Measurements from ENCODE around the gene ZNF451. TPM values are rescaled to one million over a fixed set of nuclear protein-coding genes. Genes with fewer than 3 reads are reported as not detected.

The ZNF451 gene
- total and polyA plus RNA-seq, 2 experiments from 2014 or later = 18.9 to 61.0 TPM

DNA sequence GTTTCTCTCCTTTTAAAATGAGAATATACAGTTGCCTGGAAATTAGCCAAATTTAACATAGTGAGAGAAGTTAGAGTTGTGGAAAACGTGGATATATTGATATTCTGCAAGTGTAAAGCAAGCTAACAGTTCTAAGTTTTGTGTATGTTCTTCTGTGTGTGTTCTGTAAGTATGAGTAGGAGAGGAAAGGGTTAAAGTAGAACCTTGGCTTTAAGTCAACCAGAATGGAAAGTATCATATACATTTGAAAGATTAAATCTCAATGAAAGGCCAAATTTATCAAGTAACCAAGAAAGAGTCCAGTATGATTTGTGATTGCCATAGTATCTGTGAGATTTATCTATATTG, 52.2 kb downstream of the ZNF451 start:
- DNase-seq (ENCODE audit: low read depth in 1 of 2, low spot score in 1 of 2) = no peak
- Histone ChIP-seq H3K4me3 (no peak overlapping the region), H3K27me3 (no peaks in the 10 kb centered on the region), H3K9me3 (ENCODE audit: low read depth) (no peaks in the 10 kb centered on the region), H3K4me1 (ENCODE audit: low read depth) (no peaks in the 10 kb centered on the region), H3K36me3 (peaks cover 25% of the 10 kb centered on the region), H3K27ac (no peak overlapping the region)
- TF ChIP-seq CTCF (IDR thresholded peaks at IDR 0.05; ENCODE audit: low read depth, low read length) = no peak

GRCh38 chr6:57143690-57144089, 53.7 kb downstream of the ZNF451 start:
- Histone ChIP-seq H3K4me1 (ENCODE audit: low read depth) (no peaks in the 10 kb centered on the region), H3K4me3 (no peak overlapping the region), H3K9me3 (ENCODE audit: low read depth) (no peaks in the 10 kb centered on the region), H3K36me3 (peaks cover 41% of the 10 kb centered on the region), H3K27me3 (no peaks in the 10 kb centered on the region), H3K27ac (no peak overlapping the region)
- no peak for TF ChIP-seq CTCF (IDR thresholded peaks at IDR 0.05; ENCODE audit: low read depth, low read length)
- DNase-seq (ENCODE audit: low read depth in 1 of 2, low spot score in 1 of 2) = no peak

DNA sequence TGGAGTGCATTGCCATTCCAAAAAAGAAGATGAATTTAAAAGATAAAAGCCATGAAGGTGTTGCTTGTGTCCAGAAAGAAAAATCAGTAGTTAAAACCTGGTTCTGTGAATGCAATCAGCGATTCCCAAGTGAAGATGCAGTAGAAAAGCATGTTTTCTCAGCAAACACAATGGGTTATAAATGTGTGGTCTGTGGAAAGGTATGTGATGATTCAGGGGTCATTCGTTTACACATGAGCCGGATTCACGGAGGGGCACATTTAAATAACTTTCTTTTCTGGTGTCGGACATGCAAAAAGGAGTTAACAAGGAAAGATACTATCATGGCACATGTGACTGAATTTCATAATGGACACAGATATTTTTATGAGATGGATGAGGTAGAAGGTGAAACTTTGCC, 57.4 kb downstream of the ZNF451 start:
- no peak overlapping the region for H3K4me3 ChIP-seq
- H3K27ac ChIP-seq = no peak overlapping the region
- peaks cover 45% of the 10 kb centered on the region for H3K36me3 ChIP-seq

GRCh38 chr6:57147955-57148858, 58.2 kb downstream of the ZNF451 start:
- no peak for TF ChIP-seq CTCF (IDR thresholded peaks at IDR 0.05; ENCODE audit: low read depth, low read length)
- Histone ChIP-seq H3K36me3 (peaks cover 41% of the 10 kb centered on the region), H3K27ac (no peak overlapping the region), H3K27me3 (no peaks in the 10 kb centered on the region), H3K9me3 (ENCODE audit: low read depth) (no peaks in the 10 kb centered on the region), H3K4me3 (no peak overlapping the region), H3K4me1 (ENCODE audit: low read depth) (no peaks in the 10 kb centered on the region)
- no peak for DNase-seq (ENCODE audit: low read depth in 1 of 2, low spot score in 1 of 2)

More for the DNA sequence above, 57.4 kb downstream of the ZNF451 start:
- DNase-seq (ENCODE audit: low read depth in 1 of 2, low spot score in 1 of 2) = no peak
- Histone ChIP-seq H3K9me3 (ENCODE audit: low read depth) (no peaks in the 10 kb centered on the region), H3K4me1 (ENCODE audit: low read depth) (no peaks in the 10 kb centered on the region), H3K27me3 (no peaks in the 10 kb centered on the region)
- TF ChIP-seq CTCF (IDR thresholded peaks at IDR 0.05; ENCODE audit: low read depth, low read length) = no peak

DNA sequence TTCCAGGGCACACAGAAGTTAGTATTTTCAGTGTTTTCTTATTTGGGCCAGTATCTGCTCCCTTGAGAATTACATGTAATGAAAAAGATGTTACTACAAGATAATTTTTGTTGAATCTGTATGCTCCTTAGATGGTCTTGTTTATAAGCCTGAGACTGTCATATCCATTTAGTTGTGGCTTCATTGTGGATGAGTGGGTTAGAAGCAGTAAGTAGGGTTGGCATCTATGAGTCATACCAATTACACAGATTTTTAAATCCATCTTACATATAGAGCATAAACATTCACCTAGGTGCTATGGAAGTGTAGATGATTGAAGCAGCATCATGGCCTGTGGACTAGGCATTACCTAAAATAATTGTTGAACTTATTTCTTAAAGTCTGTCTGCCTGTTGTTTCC, 68.7 kb downstream of the ZNF451 start:
- no peak for TF ChIP-seq CTCF (IDR thresholded peaks at IDR 0.05; ENCODE audit: low read depth, low read length)
- Histone ChIP-seq H3K4me3 (no peak overlapping the region), H3K27ac (no peak overlapping the region), H3K9me3 (ENCODE audit: low read depth) (no peaks in the 10 kb centered on the region), H3K27me3 (no peaks in the 10 kb centered on the region), H3K4me1 (ENCODE audit: low read depth) (no peaks in the 10 kb centered on the region), H3K36me3 (peaks cover 22% of the 10 kb centered on the region)
- no peak for DNase-seq (ENCODE audit: low read depth in 1 of 2, low spot score in 1 of 2)
